PC-3 (cell line): ENCODE data around the gene PCDHGB4. TPM values are rescaled to one million over a fixed set of nuclear protein-coding genes. Genes with fewer than 3 reads are reported as not detected.

Source experiments
- ATAC-seq: fragments of 200-7000 bp; cut with Tn5 transposase; 2 replicates; pipeline ENCODE4 v1.9.1; 2020; ENCODE audit warnings: mild to moderate bottlenecking, moderate library complexity
- BruUV-seq: library from RNA; stranded (reverse); fragments of 400-500 nt; replicated peaks from 2 replicates; lab custom pipeline; 2021; lab: Mats Ljungman, UMichigan
- CTCF ChIA-PET: fragments of 300-600 bp; sonication (Branson Sonifier 250); formaldehyde crosslinking; loops from one replicate; lab custom pipeline; 2022; ENCODE audit warnings: antibody characterized with exemption; lab: Charles Lee
- POLR2A ChIA-PET: fragments of 300-600 bp; sonication (Branson Sonifier 250); formaldehyde crosslinking; loops from one replicate; lab custom pipeline; 2022; ENCODE audit warnings: antibody characterized with exemption; ENCODE audit not compliant: unreplicated experiment; lab: Charles Lee
- DNase-seq: peaks from one replicate; pipeline ENCODE4 v3.0.0-alpha.2; 2015
- H2AFZ ChIP-seq: fragments of 300-600 bp; sonication (generic); 2 replicates; pipeline ENCODE4 v1.6.0; 2016; ENCODE audit warnings: antibody characterized with exemption, low read length
- H3F3A ChIP-seq: fragments of 300-600 bp; sonication (generic); one replicate; pipeline ENCODE4 v1.6.0; 2017; ENCODE audit warnings: antibody characterized with exemption, low read length, control low read depth, mild to moderate bottlenecking; ENCODE audit not compliant: unreplicated experiment
- H3K27ac ChIP-seq: fragments of 300-600 bp; sonication (generic); 2 replicates; pipeline ENCODE4 v1.5.1; 2016; ENCODE audit warnings: mild to moderate bottlenecking, low read length
- H3K27me3 ChIP-seq: fragments of 300-600 bp; sonication (generic); 2 replicates; pipeline ENCODE4 v1.6.1; 2016; ENCODE audit warnings: low read length, mixed read lengths
- H3K36me3 ChIP-seq: fragments of 300-600 bp; sonication (generic); 2 replicates; pipeline ENCODE4 v1.6.1; 2016; ENCODE audit warnings: low read depth, mixed run types, low read length, mixed read lengths
- H3K4me1 ChIP-seq: fragments of 300-600 bp; sonication (generic); 2 replicates; pipeline ENCODE4 v1.5.1; 2016; ENCODE audit warnings: low read length; ENCODE audit not compliant: insufficient read depth
- H3K4me2 ChIP-seq: fragments of 300-600 bp; sonication (generic); 2 replicates; pipeline ENCODE4 v1.6.0; 2016; ENCODE audit warnings: low read length
- H3K4me3 ChIP-seq: fragments of 300-600 bp; sonication (generic); 2 replicates; pipeline ENCODE4 v1.5.1; 2016; ENCODE audit warnings: mild to moderate bottlenecking, low read length, mixed read lengths
- H3K79me2 ChIP-seq: fragments of 300-600 bp; sonication (generic); 2 replicates; pipeline ENCODE4 v1.6.1; 2017; ENCODE audit warnings: low read length, mixed read lengths
- H3K9ac ChIP-seq: fragments of 300-600 bp; sonication (generic); 2 replicates; pipeline ENCODE4 v1.6.0; 2016; ENCODE audit warnings: mild to moderate bottlenecking, low read length
- H3K9me2 ChIP-seq: fragments of 300-600 bp; sonication (generic); replicated peaks from 2 replicates; pipeline ENCODE4 v1.6.1; 2016; ENCODE audit warnings: mixed run types, low read length, mixed read lengths
- H3K9me3 ChIP-seq: fragments of 300-600 bp; sonication (generic); 2 replicates; pipeline ENCODE4 v1.6.1; 2016; ENCODE audit warnings: low read length, mixed read lengths
- H4K20me1 ChIP-seq: fragments of 300-600 bp; sonication (generic); 2 replicates; pipeline ENCODE4 v1.6.1; 2016; ENCODE audit warnings: low read length, mixed read lengths
- CTCF ChIP-seq: fragments of 300-600 bp; sonication (generic); conservative IDR thresholded peaks from 2 replicates; pipeline ENCODE4 v1.5.1; 2017; ENCODE audit warnings: antibody characterized with exemption, low read depth, mild to moderate bottlenecking, low read length
- EZH2 ChIP-seq: fragments of 300-600 bp; sonication (generic); IDR thresholded peaks from one replicate; pipeline ENCODE4 v1.6.1; 2017; ENCODE audit warnings: antibody characterized with exemption, mild to moderate bottlenecking, low read length; ENCODE audit not compliant: unreplicated experiment
- EZH2phosphoT487 ChIP-seq: fragments of 300-600 bp; sonication (generic); IDR thresholded peaks from 2 replicates; pipeline ENCODE4 v1.6.1; 2018; ENCODE audit warnings: mild to moderate bottlenecking, antibody characterized with exemption, low read length, borderline replicate concordance
- intact Hi-C: fragments of 100-400 bp; cut with micrococcal nuclease; formaldehyde crosslinking; loops from 2 replicates; pipeline ENCODE4 v1.9.0; 2023
- total RNA-seq: library from RNA; depleted of rRNA; stranded (reverse); fragments of >200 nt; gene quantifications from 2 replicates; pipeline ENCODE4 v1.2.3, GENCODE V29; 2014

Gene PCDHGB4
- total RNA-seq, 1 experiment from 2014 or later: 0.73 TPM

- no peak overlapping the region for H3K27ac ChIP-seq
- H3K4me2 ChIP-seq: no peak overlapping the region
- H3K4me3 ChIP-seq: no peak overlapping the region
- no peaks in the 10 kb centered on the region for H3F3A ChIP-seq
- no peaks in the 10 kb centered on the region for H3K27me3 ChIP-seq
- DNase-seq (no peak), ATAC-seq (no peak)
- TF ChIP-seq EZH2phosphoT487: no peak
- no peak for TF ChIP-seq CTCF
- no peak for TF ChIP-seq EZH2
- no peaks in the 10 kb centered on the region for H3K79me2 ChIP-seq
- ChIA-PET CTCF (no interaction called here), POLR2A (no interaction called here)
- H3K9me3 ChIP-seq: 0 out of 2 replicates have a peak, but pooled peaks cover 6% of the 10 kb centered on the region
- no peaks in the 10 kb centered on the region for H3K36me3 ChIP-seq
- H2AFZ ChIP-seq: no peak overlapping the region
- no peaks in the 10 kb centered on the region for H3K9me2 ChIP-seq
- no peak overlapping the region for H3K9ac ChIP-seq
- BruUV-seq: no TSS peak
- intact Hi-C loops: no loop called here
- H3K4me1 ChIP-seq: no peaks in the 10 kb centered on the region
- no peaks in the 10 kb centered on the region for H4K20me1 ChIP-seq
Measured at GRCh38 chr5:141384471-141385267, 2.8 kb upstream of the PCDHGB4 start.

- ATAC-seq (no peak), DNase-seq (no peak)
- no peaks in the 10 kb centered on the region for H3K27me3 ChIP-seq
- H3K9me2 ChIP-seq: no peaks in the 10 kb centered on the region
- CTCF ChIA-PET: no interaction called here
- H3K9ac ChIP-seq: no peak overlapping the region
- no peak overlapping the region for H3K4me3 ChIP-seq
- BruUV-seq: no TSS peak
- no peaks in the 10 kb centered on the region for H3F3A ChIP-seq
- no peak overlapping the region for H3K27ac ChIP-seq
- intact Hi-C loops: no loop called here
- H4K20me1 ChIP-seq: no peaks in the 10 kb centered on the region
- H3K9me3 ChIP-seq: 0 out of 2 replicates have a peak, but pooled peaks cover 6% of the 10 kb centered on the region
- H3K36me3 ChIP-seq: no peaks in the 10 kb centered on the region
- TF ChIP-seq EZH2phosphoT487 (no peak), CTCF (no peak), EZH2 (no peak)
- H3K79me2 ChIP-seq: no peaks in the 10 kb centered on the region
- H3K4me1 ChIP-seq: no peaks in the 10 kb centered on the region
- POLR2A ChIA-PET: interaction anchor here (0.6 kb wide), 1 partner anchor 41 kb away, joined by 10 read pairs; no protein-coding TSS in a partner anchor
- no peak overlapping the region for H3K4me2 ChIP-seq
- no peak overlapping the region for H2AFZ ChIP-seq
Measured at GRCh38 chr5:141388661-141389060, 1.2 kb downstream of the PCDHGB4 start.
